NCI-H82 treated with DMSO at 0.1 percent for 48 hours (cell line): Measurements from ENCODE around the gene EFNB1.
A peak's percentile ranks its signal among the peaks of the same experiment; 100 is the strongest.

Experiments used
- DNase-seq: peaks from one replicate; lab custom pipeline; 2025; ENCODE audit not compliant: unreplicated experiment; lab: John Stamatoyannopoulos, UW

Gene EFNB1

GRCh38 chrX:68827256-68827655 lies 1.6 kb upstream of the EFNB1 start:
- no peak for DNase-seq

GRCh38 chrX:68827848-68828624 lies 785 bp upstream of the EFNB1 start:
- peak; percentile 53 for DNase-seq

DNA sequence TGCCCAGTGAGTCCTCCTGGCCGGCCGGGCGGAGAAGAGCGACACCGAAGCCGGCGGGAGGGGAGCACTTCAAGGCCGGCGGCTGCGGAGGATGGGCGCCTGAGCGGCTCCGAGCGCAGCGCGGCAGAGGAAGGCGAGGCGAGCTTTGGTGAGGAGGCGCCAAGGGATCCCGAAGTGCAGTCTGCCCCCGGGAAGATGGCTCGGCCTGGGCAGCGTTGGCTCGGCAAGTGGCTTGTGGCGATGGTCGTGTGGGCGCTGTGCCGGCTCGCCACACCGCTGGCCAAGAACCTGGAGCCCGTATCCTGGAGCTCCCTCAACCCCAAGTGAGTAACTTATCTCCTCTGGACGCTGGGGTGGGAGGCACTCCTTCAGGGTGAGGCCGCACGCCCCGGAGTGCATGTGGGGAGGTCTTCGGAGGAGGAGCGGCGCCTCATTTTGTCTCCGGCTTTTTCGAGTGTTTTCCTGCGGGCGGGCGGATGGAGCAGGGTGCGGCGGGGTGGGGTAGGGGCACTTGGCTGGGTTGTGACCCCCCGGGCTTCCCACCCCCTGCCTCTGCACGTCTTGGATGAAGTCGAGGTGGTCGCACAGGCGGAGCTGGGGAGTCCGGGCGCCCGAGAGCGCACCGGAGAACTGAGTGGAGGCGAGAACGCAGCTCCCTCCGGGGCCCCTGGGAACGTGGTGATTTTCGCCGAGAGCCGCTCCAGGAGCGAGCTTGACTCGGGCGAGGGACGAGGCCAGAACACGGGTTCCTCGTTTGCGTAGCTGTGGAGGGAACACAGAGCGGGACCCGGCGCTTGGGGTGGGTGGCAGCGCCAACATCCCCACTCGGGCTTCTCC lies 979 bp downstream of the EFNB1 start:
- no peak for DNase-seq

GRCh38 chrX:68830419-68831404 lies 1.9 kb downstream of the EFNB1 start:
- no peak for DNase-seq

DNA sequence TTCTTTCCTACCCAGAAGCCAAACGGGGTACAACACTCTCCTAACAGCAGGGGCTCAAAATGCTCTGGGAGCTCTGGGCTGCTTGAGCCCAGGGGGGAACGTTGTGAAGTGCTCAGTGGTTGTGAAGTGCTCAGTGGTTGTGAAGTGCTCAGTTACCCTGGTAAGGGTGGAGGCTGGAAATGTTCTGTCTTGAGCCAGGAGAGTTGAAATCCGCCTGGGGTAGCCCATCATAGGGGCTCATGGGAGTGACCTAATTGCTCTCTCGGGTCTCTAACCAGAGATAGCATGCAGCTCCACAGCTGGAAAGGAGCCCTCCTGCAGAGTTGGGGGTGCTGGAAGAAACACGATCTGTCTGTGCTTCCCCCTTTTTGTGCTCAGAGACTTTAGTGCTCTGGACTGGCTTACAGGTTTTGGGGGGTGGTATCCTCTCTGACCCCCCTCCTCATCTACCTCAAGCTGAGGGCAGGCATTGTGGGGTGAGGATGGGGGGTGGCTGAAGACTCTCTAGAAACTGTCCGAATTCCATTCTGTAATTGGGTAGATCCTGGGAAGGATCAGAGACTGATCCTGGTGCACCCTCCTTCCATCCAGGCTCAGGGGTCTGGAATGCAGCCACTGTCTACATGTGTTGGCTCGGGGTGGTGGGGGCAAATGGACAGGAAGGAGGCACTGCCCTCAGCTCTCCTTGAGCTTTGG lies 2.7 kb downstream of the EFNB1 start:
- DNase-seq: no peak

DNA sequence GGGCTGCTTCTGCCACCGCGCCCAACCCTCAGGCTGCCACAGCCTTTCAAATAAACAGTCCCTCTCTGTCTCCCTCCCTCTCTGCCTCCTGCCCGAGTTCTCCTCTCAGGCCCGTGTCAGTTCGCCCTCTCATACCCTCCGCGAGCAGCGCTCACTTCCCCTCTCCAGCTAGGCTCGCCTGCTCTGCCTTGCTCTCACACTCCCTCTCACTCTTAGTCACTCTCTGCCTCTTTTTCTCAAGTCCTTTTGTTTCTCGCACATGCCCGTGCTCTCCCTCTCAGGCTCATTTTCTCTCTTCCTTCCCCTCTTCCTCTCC lies 3.2 kb downstream of the EFNB1 start:
- no peak for DNase-seq

GRCh38 chrX:68832516-68833447 lies 4.0 kb downstream of the EFNB1 start:
- DNase-seq: no peak

GRCh38 chrX:68833448-68833805 lies 4.6 kb downstream of the EFNB1 start:
- no peak for DNase-seq

DNA sequence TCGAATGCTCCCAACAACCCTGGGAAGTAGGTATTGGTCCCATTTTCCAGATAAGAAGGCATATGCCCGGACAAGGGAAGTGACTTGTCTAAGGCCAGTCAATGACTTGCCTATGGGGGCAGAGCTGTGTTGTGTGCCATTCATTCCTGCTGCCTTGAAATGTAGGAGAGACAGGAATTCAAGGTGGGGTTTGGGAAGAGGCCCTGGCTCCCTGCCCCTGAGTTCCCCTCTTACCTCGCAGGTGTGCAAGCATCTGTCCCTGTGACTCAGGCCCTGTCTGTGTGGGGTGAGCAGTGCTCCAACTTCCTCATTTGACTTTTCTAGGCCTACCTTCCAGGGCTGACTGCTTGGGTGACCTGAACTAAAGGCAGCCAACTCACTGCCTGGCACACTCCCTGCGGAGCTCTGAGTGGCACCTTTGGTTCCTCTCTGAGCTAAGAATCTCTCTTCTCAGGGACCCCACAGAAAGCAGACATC lies 5.1 kb downstream of the EFNB1 start:
- DNase-seq: no peak

DNA sequence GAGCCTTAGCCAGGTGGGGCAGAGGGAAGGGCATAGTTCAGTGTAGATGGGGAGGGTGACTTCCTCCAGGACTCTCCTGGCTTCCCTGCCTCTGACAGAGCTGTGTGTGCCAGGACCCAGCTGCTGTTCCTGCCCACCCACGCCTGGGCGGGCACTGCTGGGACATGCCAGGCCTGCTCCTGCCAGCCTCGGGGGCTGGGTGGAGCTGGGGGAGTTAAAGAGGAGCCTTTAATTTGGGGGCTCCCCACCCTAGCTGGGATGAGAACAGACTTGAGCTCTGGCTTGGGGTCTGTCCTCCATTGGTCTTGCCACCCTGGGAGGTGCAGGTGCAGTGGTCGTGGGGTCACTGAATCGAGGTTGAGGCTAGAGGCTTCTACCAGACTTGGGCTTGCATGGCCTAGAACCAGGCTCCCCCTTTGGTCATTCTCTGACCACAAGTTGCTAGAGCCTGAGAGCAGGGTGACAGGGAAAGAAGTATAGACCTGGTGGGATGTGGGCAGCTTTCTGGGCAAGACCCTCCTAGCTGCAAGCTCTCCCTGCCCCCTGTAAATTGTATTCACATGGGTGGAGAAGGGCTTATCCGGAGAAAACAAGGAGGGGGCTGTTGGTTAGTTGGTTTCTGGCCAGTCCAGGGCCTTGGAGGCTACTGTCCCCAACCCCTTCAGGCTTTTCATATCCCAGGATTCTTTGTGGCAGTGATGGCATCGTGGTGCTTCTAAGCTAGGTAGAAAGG lies 5.7 kb downstream of the EFNB1 start:
- DNase-seq: no peak

DNA sequence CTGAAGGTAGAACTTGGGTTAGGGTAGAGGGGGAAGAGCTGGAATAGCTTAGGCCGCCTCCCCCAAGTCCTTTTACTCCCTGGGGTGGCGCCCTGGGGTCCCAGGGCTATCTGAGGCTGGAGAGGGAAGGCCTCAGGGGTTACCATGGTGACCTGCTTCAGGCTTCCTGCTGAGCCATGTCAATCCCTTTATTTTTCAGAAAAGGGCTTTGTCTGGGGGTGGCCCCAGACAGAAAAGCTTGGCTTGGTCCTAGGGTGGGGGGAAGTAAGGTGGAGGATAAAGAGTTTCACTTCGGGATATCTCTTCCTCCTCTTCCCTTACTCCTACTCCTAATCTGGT lies 6.3 kb downstream of the EFNB1 start:
- no peak for DNase-seq

DNA sequence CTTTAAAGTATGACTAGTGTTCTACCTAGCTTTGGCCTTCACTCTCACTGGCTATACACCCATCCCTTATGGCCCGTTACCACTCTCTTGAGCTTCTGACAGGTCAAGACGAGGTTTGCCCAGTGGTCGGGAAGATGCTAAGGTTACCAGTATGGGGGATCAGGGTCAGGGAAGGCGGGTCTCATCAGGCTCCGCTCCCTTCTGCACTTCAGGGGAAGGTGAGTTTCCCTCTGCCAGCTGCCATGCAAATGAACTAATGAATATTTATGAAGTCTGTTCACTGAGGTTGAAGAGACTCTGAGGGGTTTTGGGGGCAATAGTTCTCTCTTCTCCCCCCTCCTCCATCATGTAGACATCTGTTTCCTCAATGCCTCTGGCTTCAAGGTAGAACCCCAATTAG lies 6.6 kb downstream of the EFNB1 start:
- DNase-seq: no peak

DNA sequence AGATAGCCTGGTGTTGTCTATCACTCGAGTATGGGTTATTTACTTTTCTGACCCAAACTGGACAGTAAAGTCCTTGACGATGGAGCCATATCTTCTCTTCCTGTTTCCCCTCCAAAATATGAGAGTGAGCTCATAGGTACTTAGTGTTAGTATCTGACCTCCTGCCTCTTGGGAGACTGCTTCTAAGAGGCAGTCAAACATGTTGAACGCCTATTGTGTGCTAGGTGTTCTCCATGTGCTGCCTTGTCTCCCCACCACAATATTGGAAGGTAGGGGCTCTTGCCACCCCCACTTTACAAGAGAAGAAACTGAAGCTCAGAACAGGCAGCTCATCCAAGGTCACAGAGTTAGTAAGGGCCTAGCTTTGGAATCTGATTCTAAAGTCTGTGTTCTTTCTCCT lies 8.3 kb downstream of the EFNB1 start:
- no peak for DNase-seq

- no peak for DNase-seq
Observed at GRCh38 chrX:68838571-68838910, 9.7 kb downstream of the EFNB1 start.

DNA sequence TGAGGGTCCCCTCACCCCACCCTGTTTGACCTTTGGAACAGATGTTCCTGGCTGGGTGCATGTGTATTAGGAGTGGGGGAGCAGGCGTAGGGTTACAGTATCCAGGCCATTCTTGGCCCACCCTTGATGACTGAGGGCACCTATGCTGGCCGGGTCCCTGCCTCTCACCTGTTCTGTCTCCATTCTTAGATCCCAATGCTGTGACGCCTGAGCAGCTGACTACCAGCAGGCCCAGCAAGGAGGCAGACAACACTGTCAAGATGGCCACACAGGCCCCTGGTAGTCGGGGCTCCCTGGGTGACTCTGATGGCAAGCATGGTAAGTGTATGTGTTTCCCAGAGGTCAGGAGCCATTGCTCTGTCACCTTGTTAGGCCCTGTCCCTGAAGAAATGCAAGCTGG lies 10.9 kb downstream of the EFNB1 start:
- no peak for DNase-seq

DNA sequence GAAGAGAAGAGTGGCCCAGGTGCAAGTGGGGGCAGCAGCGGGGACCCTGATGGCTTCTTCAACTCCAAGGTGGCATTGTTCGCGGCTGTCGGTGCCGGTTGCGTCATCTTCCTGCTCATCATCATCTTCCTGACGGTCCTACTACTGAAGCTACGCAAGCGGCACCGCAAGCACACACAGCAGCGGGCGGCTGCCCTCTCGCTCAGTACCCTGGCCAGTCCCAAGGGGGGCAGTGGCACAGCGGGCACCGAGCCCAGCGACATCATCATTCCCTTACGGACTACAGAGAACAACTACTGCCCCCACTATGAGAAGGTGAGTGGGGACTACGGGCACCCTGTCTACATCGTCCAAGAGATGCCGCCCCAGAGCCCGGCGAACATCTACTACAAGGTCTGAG lies 11.4 kb downstream of the EFNB1 start:
- no peak for DNase-seq

DNA sequence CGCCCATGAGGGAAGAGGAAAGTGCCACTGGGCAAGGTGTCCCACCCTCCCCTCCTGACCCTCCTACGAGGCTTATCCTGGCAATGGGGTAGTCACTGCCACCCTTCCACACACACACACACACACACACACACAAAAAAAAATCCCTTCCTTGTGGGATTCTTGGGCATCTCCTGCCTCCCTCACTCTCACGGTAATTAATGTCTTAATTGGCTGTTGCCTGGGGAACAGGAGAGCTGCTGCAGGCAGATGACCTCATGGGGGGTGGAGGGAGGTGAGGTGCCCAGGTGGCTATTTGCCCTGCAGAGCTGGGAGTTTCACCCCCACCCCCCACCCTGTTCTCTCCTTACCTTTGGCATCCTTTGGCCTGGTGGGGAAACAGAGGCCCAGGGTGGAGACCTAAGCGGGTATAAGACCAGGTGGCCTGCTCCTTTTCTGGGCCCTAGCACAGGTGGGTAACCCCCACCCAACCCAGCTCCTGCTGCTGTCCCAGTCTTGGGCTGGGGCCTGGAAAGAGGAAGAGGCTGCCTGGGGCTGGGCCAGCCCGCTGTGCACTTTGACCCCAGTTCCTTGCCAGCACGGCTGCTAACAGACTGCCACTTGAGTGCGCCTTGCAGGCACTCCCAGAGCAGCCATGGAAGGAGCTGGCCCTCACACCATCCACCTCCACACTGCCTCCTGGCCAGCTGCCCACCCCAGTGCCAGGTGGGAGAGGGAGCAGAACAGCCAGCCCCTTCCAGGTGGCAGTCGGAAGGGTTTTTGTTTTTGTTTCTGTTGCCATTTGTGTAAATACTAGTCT lies 12.6 kb downstream of the EFNB1 start:
- no peak for DNase-seq

DNA sequence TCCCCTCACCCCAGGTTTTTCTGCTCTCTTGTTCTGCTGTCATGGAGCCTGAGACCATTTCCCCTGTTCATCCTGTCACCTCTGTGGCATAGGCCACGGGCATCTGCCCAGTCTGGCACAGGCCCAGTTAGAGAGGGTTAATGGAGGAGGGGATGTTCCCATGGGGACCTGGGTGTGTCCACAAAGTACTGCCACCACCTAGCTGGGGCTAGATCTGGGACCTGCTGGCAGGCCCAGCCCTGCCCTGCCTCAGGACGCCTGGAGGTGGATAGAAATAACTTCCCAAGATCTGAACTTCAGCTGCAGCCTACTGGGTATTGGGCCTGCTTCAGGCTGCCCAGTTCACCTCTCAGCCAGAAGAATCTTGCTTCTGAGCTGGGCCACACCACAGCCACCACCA lies 13.5 kb downstream of the EFNB1 start:
- DNase-seq: no peak
